ENCODE measurements around the gene PRKCD. TPM values are rescaled to one million over a fixed set of nuclear protein-coding genes. Genes with fewer than 3 reads are reported as not detected.

PRKCD gene
- total and polyA plus RNA-seq, 2 experiments from 2014 or later, result 12.3 to 23.6 TPM

GRCh38 chr3:53202331-53203015 lies 41.5 kb downstream of the PRKCD start:
- H3K9me3 ChIP-seq (ENCODE audit: low read depth), result no peaks in the 10 kb centered on the region
- no peak overlapping the region for H3K4me3 ChIP-seq
- WGBS (ENCODE audit: low lambda C conversion rate, missing lambda C conversion rate), result 81% methylated on average over 14 of the region's 14 CpGs
- no peaks in the 10 kb centered on the region for H3K36me3 ChIP-seq (replicated peaks; ENCODE audit: insufficient read depth, low read depth)
- no peak overlapping the region for H2AFZ ChIP-seq
- H3K79me2 ChIP-seq, result no peaks in the 10 kb centered on the region
- H4K20me1 ChIP-seq (ENCODE audit: insufficient read depth, poor library complexity, severe bottlenecking), result no peaks in the 10 kb centered on the region
- H3K9me2 ChIP-seq (replicated peaks; ENCODE audit: insufficient read depth), result no peaks in the 10 kb centered on the region
- no peak overlapping the region for H3K27ac ChIP-seq
- H3K27me3 ChIP-seq, result no peaks in the 10 kb centered on the region
- no peaks in the 10 kb centered on the region for H3K4me1 ChIP-seq (ENCODE audit: insufficient read depth)
- TF ChIP-seq EZH2phosphoT487 (IDR thresholded peaks at IDR 0.05; ENCODE audit: low read depth, severe bottlenecking, unreplicated experiment) (no peak), CTCF (IDR thresholded peaks at IDR 0.05; ENCODE audit: poor library complexity) (no peak), EZH2 (IDR thresholded peaks at IDR 0.05; ENCODE audit: borderline replicate concordance) (no peak)
- H3K4me2 ChIP-seq, result no peak overlapping the region
- no peak for DNase-seq (ENCODE audit: low spot score)

- Histone ChIP-seq H3K4me2 (no peak overlapping the region), H3K27me3 (no peaks in the 10 kb centered on the region), H4K20me1 (ENCODE audit: insufficient read depth, poor library complexity, severe bottlenecking) (no peaks in the 10 kb centered on the region), H3K9me3 (ENCODE audit: low read depth) (no peaks in the 10 kb centered on the region), H3K27ac (no peak overlapping the region), H3K9me2 (replicated peaks; ENCODE audit: insufficient read depth) (no peaks in the 10 kb centered on the region), H3K4me3 (no peak overlapping the region), H3K79me2 (no peaks in the 10 kb centered on the region), H3K36me3 (replicated peaks; ENCODE audit: insufficient read depth, low read depth) (no peaks in the 10 kb centered on the region), H2AFZ (no peak overlapping the region), H3K4me1 (ENCODE audit: insufficient read depth) (no peaks in the 10 kb centered on the region)
- DNase-seq (ENCODE audit: low spot score), result no peak
- 88% methylated on average over 9 of the region's 9 CpGs for WGBS (ENCODE audit: low lambda C conversion rate, missing lambda C conversion rate)
- no peak for TF ChIP-seq CTCF (IDR thresholded peaks at IDR 0.05; ENCODE audit: poor library complexity)
- TF ChIP-seq EZH2 (IDR thresholded peaks at IDR 0.05; ENCODE audit: borderline replicate concordance), result no peak
- TF ChIP-seq EZH2phosphoT487 (IDR thresholded peaks at IDR 0.05; ENCODE audit: low read depth, severe bottlenecking, unreplicated experiment), result no peak
Measured at GRCh38 chr3:53211706-53212702, 51.0 kb downstream of the PRKCD start.

- no peak overlapping the region for H3K4me2 ChIP-seq
- no peaks in the 10 kb centered on the region for H3K9me2 ChIP-seq (replicated peaks; ENCODE audit: insufficient read depth)
- H3K4me3 ChIP-seq, result no peak overlapping the region
- H3K9me3 ChIP-seq (ENCODE audit: low read depth), result no peaks in the 10 kb centered on the region
- H3K27me3 ChIP-seq, result no peaks in the 10 kb centered on the region
- H3K79me2 ChIP-seq, result no peaks in the 10 kb centered on the region
- H3K27ac ChIP-seq, result no peak overlapping the region
- no peaks in the 10 kb centered on the region for H3K36me3 ChIP-seq (replicated peaks; ENCODE audit: insufficient read depth, low read depth)
- WGBS (ENCODE audit: low lambda C conversion rate, missing lambda C conversion rate), result 81% methylated on average over 7 of the region's 7 CpGs
- DNase-seq (ENCODE audit: low spot score), result no peak
- no peaks in the 10 kb centered on the region for H3K4me1 ChIP-seq (ENCODE audit: insufficient read depth)
- TF ChIP-seq EZH2 (IDR thresholded peaks at IDR 0.05; ENCODE audit: borderline replicate concordance) (no peak), EZH2phosphoT487 (IDR thresholded peaks at IDR 0.05; ENCODE audit: low read depth, severe bottlenecking, unreplicated experiment) (no peak), CTCF (IDR thresholded peaks at IDR 0.05; ENCODE audit: poor library complexity) (no peak)
- no peaks in the 10 kb centered on the region for H4K20me1 ChIP-seq (ENCODE audit: insufficient read depth, poor library complexity, severe bottlenecking)
- H2AFZ ChIP-seq, result no peak overlapping the region
Measured at GRCh38 chr3:53213276-53213675, 52.3 kb downstream of the PRKCD start.
